K562 (cell line): ENCODE data around the gene KAT2B. TPM values are rescaled to one million over a fixed set of nuclear protein-coding genes. Genes with fewer than 3 reads are reported as not detected.

Source experiments
- CBX1 ChIP-seq: sonication (generic); IDR thresholded peaks from 2 replicates; pipeline ENCODE4 v1.6.1; 2016; ENCODE audit warnings: antibody characterized with exemption, low read depth, mild to moderate bottlenecking
- E2F6 ChIP-seq, 2 experiments: IDR thresholded peaks; 2 replicates each; pipeline ENCODE4 v1.6.1; 2011; ENCODE audit warnings: borderline replicate concordance in 1 of 2, control low read depth in 1 of 2, low read depth in 1 of 2, low read length in 1 of 2, mild to moderate bottlenecking in 1 of 2, mixed read lengths in 1 of 2, moderate library complexity in 1 of 2; ENCODE audit not compliant: insufficient read depth in 1 of 2, insufficient read length in 1 of 2, poor library complexity in 1 of 2, severe bottlenecking in 1 of 2; ENCODE audit errors: extremely low read depth in 1 of 2
- FOXA1 ChIP-seq: fragments of 450-650 bp; IDR thresholded peaks from 2 replicates; pipeline ENCODE4 v1.6.1; 2016; ENCODE audit warnings: mild to moderate bottlenecking, borderline replicate concordance
- IFI16 ChIP-seq: fragments of 250-450 bp; sonication (Bioruptor Pico); IDR thresholded peaks from 2 replicates; pipeline ENCODE4 v2.1.2; 2022; ENCODE audit warnings: mild to moderate bottlenecking, inconsistent platforms
- IRF1 ChIP-seq: sonication (generic); formaldehyde crosslinking; IDR thresholded peaks from 2 replicates; pipeline ENCODE4 v1.8.0; 2022; ENCODE audit warnings: missing genetic modification reagents, mild to moderate bottlenecking, borderline replicate concordance
- IRF2 ChIP-seq: sonication (generic); formaldehyde crosslinking; IDR thresholded peaks from 2 replicates; pipeline ENCODE4 v1.8.1; 2022; ENCODE audit warnings: mild to moderate bottlenecking, missing genetic modification reagents
- IRF9 ChIP-seq: fragments of 450-650 bp; IDR thresholded peaks from 2 replicates; pipeline ENCODE4 v1.6.1; 2016; ENCODE audit warnings: missing biosample characterization, missing genetic modification characterization
- KDM1A ChIP-seq, 2 experiments: fragments of 450-650 bp; IDR thresholded peaks; 2 replicates each; pipeline ENCODE4 v1.6.1; 2016; ENCODE audit warnings: mild to moderate bottlenecking in 2 of 2
- NELFE ChIP-seq: IDR thresholded peaks from 2 replicates; pipeline ENCODE4 v1.6.1; 2011; ENCODE audit warnings: mild to moderate bottlenecking; ENCODE audit not compliant: insufficient read depth, insufficient read length
- NFE2L1 ChIP-seq: fragments of 450-650 bp; IDR thresholded peaks from 2 replicates; pipeline ENCODE4 v1.6.1; 2016; ENCODE audit warnings: missing genetic modification characterization, low read depth, mild to moderate bottlenecking, missing compliant biosample characterization, moderate library complexity, borderline replicate concordance
- POLR2B ChIP-seq: fragments of 450-650 bp; IDR thresholded peaks from 2 replicates; pipeline ENCODE4 v1.6.1; 2018; ENCODE audit warnings: low read depth; ENCODE audit not compliant: partially characterized antibody
- SIRT6 ChIP-seq: IDR thresholded peaks from one replicate; pipeline ENCODE4 v1.6.1; 2012; ENCODE audit warnings: low read depth, mild to moderate bottlenecking, control low read depth, inconsistent platforms, low read length, moderate library complexity
- SMARCC2 ChIP-seq: fragments of 450-650 bp; IDR thresholded peaks from 2 replicates; pipeline ENCODE4 v1.6.1; 2017; ENCODE audit warnings: antibody characterized with exemption, moderate library complexity, mild to moderate bottlenecking, low read depth
- YBX1 ChIP-seq: fragments of 450-650 bp; IDR thresholded peaks from 2 replicates; pipeline ENCODE4 v1.7.1; 2016; ENCODE audit warnings: mild to moderate bottlenecking
- ZBTB2 ChIP-seq: fragments of 450-650 bp; IDR thresholded peaks from 2 replicates; pipeline ENCODE4 v1.6.1; 2016; ENCODE audit warnings: antibody characterized with exemption
- ZNF140 ChIP-seq: fragments of 250-450 bp; sonication (Bioruptor Pico); IDR thresholded peaks from 2 replicates; pipeline ENCODE4 v1.8.0; 2021; ENCODE audit warnings: moderate library complexity, mild to moderate bottlenecking, inconsistent platforms
- ZNF174 ChIP-seq: fragments of 250-450 bp; sonication (Bioruptor Pico); IDR thresholded peaks from 2 replicates; pipeline ENCODE4 v1.4.0; 2020; ENCODE audit warnings: mild to moderate bottlenecking
- ZNF277 ChIP-seq: fragments of 250-450 bp; sonication (Bioruptor Pico); IDR thresholded peaks from 2 replicates; pipeline ENCODE4 v1.8.0; 2022; ENCODE audit warnings: inconsistent platforms, mild to moderate bottlenecking, moderate library complexity, borderline replicate concordance
- polyA plus RNA-seq, 8 experiments: library from polyadenylated mRNA; depleted of rRNA in 4 of 8; stranded (reverse) in 5 of 8; unstranded in 3 of 8; fragments of >200 nt; fragmentation: Nextera tagmentation in 2 of 8; fragmentation: Illumina TruSeq in 1 of 8; extraction: Ambion mirVana in 2 of 8; extraction: Trizol in 1 of 8; gene quantifications; 2 replicates each; pipeline versions ENCODE4 v1.2.1 to v1.2.3, GENCODE V29; 2011 to 2014; ENCODE audit warnings: inconsistent platforms in 1 of 8, missing spikeins in 1 of 8
- total RNA-seq, 7 experiments: library from RNA; depleted of rRNA in 6 of 7; stranded (reverse); fragments of >200 nt in 6 of 7; fragmentation: Illumina TruSeq in 2 of 7; extraction: Trizol in 2 of 7; gene quantifications; 2 replicates each; pipeline versions ENCODE4 v1.2.1 to v1.2.3, GENCODE V29; 2011 to 2021; ENCODE audit warnings: low replicate concordance in 1 of 7

The KAT2B gene
- total and polyA plus RNA-seq, 9 of the 15 experiments (the other 6 are each of a cell fraction or from before 2014, with no cell fraction given) = 3.3 to 14.9 (median 12.2) TPM

- no peak for TF ChIP-seq KDM1A (IDR thresholded peaks at IDR 0.05)
- no peak for TF ChIP-seq IRF2 (CRISPR knock-in tag)
- TF ChIP-seq IRF9 (tag) = no peak
- no peak for TF ChIP-seq POLR2B
- no peak for TF ChIP-seq NFE2L1 (tag)
- TF ChIP-seq IRF1 (CRISPR knock-in tag) = no peak
- no peak for TF ChIP-seq NELFE
- TF ChIP-seq E2F6 (IDR thresholded peaks at IDR 0.05; ENCODE audit: borderline replicate concordance in 1 of 2, extremely low read depth in 1 of 2, insufficient read depth in 1 of 2, insufficient read length in 1 of 2, low read depth in 1 of 2, low read length in 1 of 2, poor library complexity in 1 of 2, severe bottlenecking in 1 of 2) = peak in 1 of 2 experiments; percentile 26
- TF ChIP-seq CBX1 = no peak
- TF ChIP-seq IFI16 = no peak
- TF ChIP-seq FOXA1 = no peak
- TF ChIP-seq ZBTB2 = no peak
- no peak for TF ChIP-seq SMARCC2
- no peak for TF ChIP-seq ZNF174 (CRISPR knock-in tag)
- no peak for TF ChIP-seq ZNF140 (CRISPR knock-in tag)
- TF ChIP-seq YBX1 = no peak
- no peak for TF ChIP-seq SIRT6
- no peak for TF ChIP-seq ZNF277 (CRISPR knock-in tag)
Measured at GRCh38 chr3:20041197-20041780, 1.0 kb downstream of the KAT2B start (continued).
